ENCODE measurements around the gene LINGO4.

LINGO4 gene

DNA sequence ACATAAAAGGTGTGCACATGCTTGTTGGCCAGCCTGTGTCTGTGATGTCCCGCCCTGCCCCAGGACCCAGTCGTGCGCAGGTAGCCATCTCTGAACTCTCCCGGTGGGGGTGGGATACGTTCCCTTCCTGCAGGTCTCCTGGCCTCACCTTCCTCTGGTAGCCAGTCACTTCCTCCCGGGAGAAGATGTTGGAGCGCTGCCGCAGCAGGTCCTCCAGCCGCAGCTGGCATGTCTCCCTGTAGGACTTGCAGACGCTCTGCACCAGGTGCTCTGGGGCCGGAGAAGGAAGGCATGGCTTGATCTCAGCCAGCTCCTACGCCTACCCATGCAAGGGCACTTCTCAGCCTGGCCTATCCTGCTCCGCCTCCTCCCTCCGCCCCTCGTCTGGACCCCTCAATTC is 9.2 kb upstream of the LINGO4 start:
- DNase-seq, result no peak
- ATAC-seq, result no peak
- H3K27me3 Mint-ChIP-seq, result peaks cover 3% of the 10 kb centered on the region
- peaks cover 18% of the 10 kb centered on the region for H3K4me1 Mint-ChIP-seq
- no peaks in the 10 kb centered on the region for H3K9me3 Mint-ChIP-seq
- peaks cover 2% of the 10 kb centered on the region for H3K36me3 Mint-ChIP-seq (ENCODE audit: low read depth)
- no peak overlapping the region for H3K27ac Mint-ChIP-seq
- no peak overlapping the region for H3K4me3 Mint-ChIP-seq

DNA sequence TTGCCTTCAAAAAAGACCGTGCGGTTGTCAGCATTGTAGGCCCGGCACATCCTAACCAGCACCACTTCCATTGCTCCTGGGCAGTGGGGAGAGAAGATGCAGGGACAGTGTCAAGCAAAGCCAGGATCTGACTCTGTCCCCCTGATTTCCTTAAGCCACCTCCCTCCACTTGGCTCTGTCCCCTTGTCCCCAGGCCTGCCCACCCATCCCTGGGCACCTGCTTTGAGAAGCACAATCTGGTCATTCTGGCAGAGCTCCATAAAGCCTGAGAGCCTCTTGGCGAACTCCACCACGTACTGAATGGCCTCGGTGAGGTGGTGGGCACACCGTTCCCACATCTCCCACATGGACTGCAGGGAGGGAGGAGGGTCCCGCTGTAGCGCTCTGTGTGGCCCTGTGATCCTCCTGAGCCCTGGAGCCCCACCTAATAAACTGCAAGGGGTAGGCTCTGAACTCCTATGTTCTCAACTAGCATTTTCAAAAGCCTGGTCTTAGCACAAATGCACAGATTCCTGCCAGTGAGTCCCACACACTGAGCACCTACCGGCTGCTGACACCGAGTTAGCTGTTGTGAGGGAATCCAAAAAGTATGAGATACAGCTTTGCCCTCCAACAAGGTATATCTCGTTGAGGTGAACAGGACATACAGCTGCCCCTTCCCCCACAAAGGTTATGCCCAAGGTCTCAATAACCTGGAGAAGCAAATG is 8.2 kb upstream of the LINGO4 start:
- Mint-ChIP-seq H3K36me3 (ENCODE audit: low read depth) (peaks cover 2% of the 10 kb centered on the region), H3K9me3 (no peaks in the 10 kb centered on the region), H3K4me3 (no peak overlapping the region), H3K4me1 (peaks cover 18% of the 10 kb centered on the region), H3K27ac (no peak overlapping the region), H3K27me3 (peaks cover 3% of the 10 kb centered on the region)
- DNase-seq, result no peak
- ATAC-seq, result no peak

DNA sequence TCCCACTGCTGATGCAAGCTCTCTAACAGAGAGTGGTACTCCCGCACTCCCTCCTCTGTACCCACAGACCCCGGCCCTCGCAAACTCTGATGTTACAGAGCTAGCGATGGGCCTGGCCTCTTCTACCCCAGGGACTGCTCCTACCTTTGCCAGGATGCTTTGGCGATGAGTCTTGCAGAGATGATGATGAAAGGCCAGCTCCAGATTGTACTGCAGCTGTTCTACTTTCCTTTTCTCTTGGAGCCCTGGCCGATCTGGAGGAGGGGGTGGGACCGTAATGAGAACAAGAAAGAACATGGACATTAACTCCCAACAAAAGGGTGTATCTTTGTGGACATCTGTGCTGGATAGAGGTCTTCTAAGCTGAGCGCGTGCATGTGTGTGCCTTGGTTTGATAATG is 6.0 kb upstream of the LINGO4 start:
- DNase-seq (no peak), ATAC-seq (no peak)
- Mint-ChIP-seq H3K36me3 (ENCODE audit: low read depth) (no peaks in the 10 kb centered on the region), H3K9me3 (no peaks in the 10 kb centered on the region), H3K27me3 (peaks cover 1% of the 10 kb centered on the region), H3K4me3 (no peak overlapping the region), H3K27ac (no peak overlapping the region), H3K4me1 (peaks cover 13% of the 10 kb centered on the region)

DNA sequence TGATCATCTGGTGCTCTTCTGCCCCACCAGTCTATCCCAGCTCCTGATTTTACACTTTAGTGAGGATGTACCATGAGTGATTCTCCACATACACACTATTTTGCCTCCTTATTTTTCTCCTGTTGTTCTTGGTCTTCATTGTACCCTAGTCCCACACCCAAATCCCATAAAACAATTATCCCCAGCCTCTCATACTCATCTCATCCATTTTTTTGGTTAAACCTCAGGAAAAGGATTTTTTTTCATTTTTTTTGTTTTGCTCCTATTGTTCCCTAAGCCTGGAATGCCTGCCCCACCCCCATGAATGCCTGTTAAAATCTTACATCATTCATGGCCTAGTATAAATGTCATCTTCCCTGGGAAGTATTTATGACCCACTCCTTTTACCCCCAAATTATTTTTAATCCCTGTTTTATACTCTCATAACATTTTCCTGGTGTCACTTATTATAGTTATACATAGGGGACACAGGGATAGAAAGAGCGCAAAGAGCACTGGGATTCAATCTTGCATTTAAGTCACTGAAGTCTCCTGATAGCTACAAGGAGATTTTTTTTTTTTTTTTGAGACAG is 4.9 kb upstream of the LINGO4 start:
- H3K27me3 Mint-ChIP-seq, result no peaks in the 10 kb centered on the region
- no peaks in the 10 kb centered on the region for H3K9me3 Mint-ChIP-seq
- H3K27ac Mint-ChIP-seq, result no peak overlapping the region
- no peak for ATAC-seq
- DNase-seq, result no peak
- H3K4me3 Mint-ChIP-seq, result no peak overlapping the region
- peaks cover 3% of the 10 kb centered on the region for H3K4me1 Mint-ChIP-seq
- H3K36me3 Mint-ChIP-seq (ENCODE audit: low read depth), result no peaks in the 10 kb centered on the region

DNA sequence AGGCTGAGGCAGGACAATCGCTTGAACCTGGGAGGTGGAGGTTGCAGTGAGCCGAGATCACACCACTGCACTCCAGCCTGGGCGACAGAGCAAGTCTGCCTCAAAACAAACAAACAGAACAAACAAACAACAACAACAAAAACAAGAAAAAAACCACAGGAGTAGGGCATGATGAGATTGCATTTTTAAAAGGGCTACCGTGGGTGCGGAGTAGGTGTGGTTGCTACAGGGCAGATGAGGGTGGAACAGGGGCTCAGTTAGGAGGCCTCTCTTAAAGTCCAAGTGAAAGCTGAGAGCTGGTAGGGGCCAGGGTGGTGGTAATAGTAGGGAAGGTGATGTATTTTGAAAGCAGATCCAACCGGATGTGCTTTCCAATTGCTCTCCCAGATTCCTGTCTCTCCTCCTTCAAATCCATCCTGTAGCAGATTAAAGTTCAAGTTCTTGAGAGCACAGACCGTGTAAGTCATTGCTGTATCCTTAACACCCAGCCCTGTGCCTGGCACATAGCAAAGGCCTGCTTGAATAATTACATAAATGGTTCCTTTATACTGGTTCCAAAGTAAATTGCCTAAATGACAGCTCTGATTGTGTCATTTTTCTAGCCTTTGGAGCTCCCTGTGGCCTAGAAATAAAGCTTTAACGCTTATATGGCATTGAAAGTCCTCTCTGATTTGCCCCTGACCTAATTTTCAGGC is 4.2 kb upstream of the LINGO4 start:
- DNase-seq, result no peak
- Mint-ChIP-seq H3K9me3 (no peaks in the 10 kb centered on the region), H3K4me1 (no peaks in the 10 kb centered on the region), H3K4me3 (no peak overlapping the region), H3K36me3 (ENCODE audit: low read depth) (no peaks in the 10 kb centered on the region), H3K27me3 (no peaks in the 10 kb centered on the region), H3K27ac (no peak overlapping the region)
- ATAC-seq, result no peak

DNA sequence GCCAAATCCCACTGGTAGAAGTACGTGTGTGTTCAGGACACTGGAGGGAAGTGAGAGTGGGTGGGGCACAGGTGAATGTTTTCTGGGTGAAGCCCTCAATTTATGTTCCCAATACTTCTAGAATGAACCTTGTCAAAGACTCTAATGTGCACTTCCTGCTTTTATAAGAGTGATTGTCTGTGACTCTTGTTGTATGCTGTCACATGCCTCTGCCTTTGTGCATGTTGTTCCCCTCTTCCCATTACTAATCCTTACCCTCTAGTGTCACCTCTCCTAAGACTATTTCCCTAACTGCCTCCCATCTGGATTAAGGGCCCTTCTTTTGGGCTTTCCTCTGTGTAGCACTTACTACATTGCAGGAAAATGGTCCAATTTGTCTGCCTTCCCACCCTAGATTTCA is 2.5 kb upstream of the LINGO4 start:
- Mint-ChIP-seq H3K36me3 (ENCODE audit: low read depth) (no peaks in the 10 kb centered on the region), H3K4me3 (no peak overlapping the region), H3K27me3 (no peaks in the 10 kb centered on the region), H3K4me1 (no peaks in the 10 kb centered on the region), H3K9me3 (no peaks in the 10 kb centered on the region), H3K27ac (no peak overlapping the region)
- DNase-seq, result no peak
- no peak for ATAC-seq

DNA sequence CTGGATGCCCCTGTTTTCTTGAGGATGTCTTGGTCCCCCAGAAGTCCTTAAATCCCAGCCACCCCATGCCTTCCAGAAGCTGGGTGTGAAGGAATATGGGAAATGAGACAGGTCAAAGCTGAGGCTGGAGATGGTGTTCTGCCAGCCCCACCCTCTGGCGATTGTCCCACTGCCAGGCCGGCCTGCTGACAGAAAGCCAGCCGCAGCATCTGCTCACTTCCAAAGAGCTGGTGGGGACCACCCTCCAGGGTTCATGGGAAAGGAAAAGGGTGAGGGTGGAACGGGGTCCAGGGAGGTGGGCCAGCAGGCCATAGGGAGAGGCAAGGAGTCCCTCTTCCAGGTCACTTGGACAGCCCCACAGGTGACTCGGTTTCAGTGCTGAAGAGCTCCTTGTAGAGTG is 1.9 kb upstream of the LINGO4 start:
- no peak overlapping the region for H3K27ac Mint-ChIP-seq
- DNase-seq, result no peak

DNA sequence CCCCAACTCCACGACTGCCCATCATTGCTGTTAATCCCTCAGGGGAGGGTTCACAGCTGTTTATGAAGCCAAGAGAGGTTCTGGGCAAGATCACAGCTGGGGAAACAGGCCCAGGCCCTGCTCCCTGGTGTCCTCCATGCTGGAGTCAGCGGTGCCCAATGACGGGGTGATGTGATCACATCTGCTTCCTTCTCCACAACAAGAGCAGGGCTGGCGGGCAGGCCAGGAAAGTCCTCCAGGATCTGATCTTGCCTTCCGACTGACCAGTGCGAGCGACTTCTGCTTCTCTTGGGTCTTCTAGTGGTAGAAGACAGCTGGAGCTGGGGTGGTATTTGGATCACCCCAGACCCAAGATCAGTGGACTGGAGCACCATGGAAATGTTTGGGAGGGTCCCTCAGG is 951 bp upstream of the LINGO4 start:
- ATAC-seq, result no peak
- Mint-ChIP-seq H3K27me3 (no peaks in the 10 kb centered on the region), H3K4me1 (no peaks in the 10 kb centered on the region), H3K36me3 (ENCODE audit: low read depth) (no peaks in the 10 kb centered on the region), H3K27ac (no peak overlapping the region), H3K9me3 (no peaks in the 10 kb centered on the region), H3K4me3 (no peak overlapping the region)
- no peak for DNase-seq

More for the DNA sequence above, 1.9 kb upstream of the LINGO4 start:
- no peak for ATAC-seq
- Mint-ChIP-seq H3K27me3 (no peaks in the 10 kb centered on the region), H3K4me3 (no peak overlapping the region), H3K9me3 (no peaks in the 10 kb centered on the region), H3K4me1 (no peaks in the 10 kb centered on the region), H3K36me3 (ENCODE audit: low read depth) (no peaks in the 10 kb centered on the region)

DNA sequence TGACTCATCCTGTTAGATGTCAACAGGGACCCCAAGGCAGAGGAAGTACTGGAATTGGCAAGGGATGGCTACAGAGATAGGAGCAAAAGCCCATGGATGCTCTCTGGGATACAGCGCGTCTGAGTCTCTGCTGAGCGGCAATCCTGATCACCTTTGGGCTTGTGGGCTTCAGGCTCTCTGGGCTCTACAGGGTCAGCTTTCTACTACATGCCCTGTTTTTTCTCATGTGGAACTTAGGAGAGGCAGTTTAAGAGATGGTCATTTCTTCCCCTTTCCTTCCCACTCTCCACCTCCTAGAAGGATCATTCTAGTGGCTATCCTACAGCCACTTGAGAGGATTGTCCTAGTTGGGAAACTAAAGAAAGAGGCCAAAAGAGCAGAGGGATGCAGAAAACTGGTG is 1.3 kb downstream of the LINGO4 start:
- peaks cover 4% of the 10 kb centered on the region for H3K27me3 Mint-ChIP-seq
- no peak for ATAC-seq
- peaks cover 8% of the 10 kb centered on the region for H3K4me1 Mint-ChIP-seq
- H3K36me3 Mint-ChIP-seq (ENCODE audit: low read depth), result no peaks in the 10 kb centered on the region
- no peak overlapping the region for H3K27ac Mint-ChIP-seq
- DNase-seq, result no peak
- no peak overlapping the region for H3K4me3 Mint-ChIP-seq
- no peaks in the 10 kb centered on the region for H3K9me3 Mint-ChIP-seq

DNA sequence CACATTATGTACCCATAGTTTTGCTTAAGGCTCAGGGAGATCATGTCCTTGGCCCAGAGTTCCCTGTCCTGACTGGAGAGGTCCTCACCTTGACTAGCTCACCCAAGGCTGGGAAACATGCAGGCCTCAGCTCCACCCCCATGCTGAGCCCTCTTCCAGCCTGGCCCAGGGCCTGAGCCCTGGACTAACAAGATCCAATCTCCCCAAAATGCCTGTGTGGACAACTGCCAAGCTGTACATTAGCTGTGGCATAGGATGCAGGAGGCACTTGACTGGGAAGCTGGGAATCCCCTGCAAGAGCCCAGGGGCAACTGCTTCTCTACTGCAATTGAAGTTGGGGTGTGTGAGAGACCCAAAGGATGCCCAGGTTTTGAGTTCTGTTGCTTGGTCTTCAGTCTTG is 2.1 kb downstream of the LINGO4 start:
- Mint-ChIP-seq H3K27me3 (peaks cover 4% of the 10 kb centered on the region), H3K36me3 (ENCODE audit: low read depth) (no peaks in the 10 kb centered on the region), H3K27ac (no peak overlapping the region), H3K4me3 (no peak overlapping the region), H3K9me3 (no peaks in the 10 kb centered on the region), H3K4me1 (peaks cover 8% of the 10 kb centered on the region)
- DNase-seq (no peak), ATAC-seq (no peak)

DNA sequence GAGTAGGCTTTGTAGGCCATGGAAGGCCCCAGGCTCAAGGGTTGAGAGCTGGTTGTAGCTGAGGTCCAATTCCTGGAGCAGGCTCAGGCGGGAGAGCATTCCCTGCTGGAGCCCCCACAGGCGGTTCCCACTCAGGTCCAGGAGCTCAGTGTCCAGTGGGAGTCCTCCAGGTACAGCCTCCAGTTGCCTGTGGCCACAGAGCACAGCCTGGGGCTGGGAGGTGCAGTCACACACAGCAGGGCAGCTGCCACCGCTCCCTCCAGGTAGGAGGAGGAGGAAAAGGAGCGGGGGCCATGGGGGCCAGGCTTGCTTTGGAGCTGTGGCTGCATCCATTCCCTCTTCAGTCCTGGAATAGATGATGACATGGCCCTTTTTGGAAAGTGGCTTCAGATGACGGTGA is 2.8 kb downstream of the LINGO4 start:
- Mint-ChIP-seq H3K4me1 (peaks cover 8% of the 10 kb centered on the region), H3K9me3 (no peaks in the 10 kb centered on the region), H3K4me3 (no peak overlapping the region), H3K36me3 (ENCODE audit: low read depth) (no peaks in the 10 kb centered on the region), H3K27me3 (peaks cover 4% of the 10 kb centered on the region), H3K27ac (no peak overlapping the region)
- DNase-seq (no peak), ATAC-seq (no peak)

DNA sequence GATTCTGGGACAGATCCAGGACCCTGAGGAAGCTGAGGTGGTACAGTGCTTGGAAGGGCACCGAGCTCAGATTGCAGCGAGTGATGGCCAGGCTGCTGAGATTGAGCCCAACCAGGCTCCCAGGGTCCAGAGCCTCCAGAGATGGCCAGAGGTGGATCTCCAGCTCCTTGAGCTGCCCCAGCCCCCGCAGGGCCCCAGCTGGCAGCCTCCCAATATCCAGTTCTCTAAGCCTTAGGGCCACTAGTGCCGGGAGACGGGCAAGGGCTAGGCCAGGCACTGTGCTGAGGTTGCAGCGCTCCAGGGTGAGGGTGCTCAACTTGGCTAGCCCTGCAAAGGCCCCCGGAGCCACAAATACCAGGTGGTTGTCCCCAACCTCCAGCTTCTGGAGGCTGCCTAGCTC is 3.4 kb downstream of the LINGO4 start:
- ATAC-seq, result no peak
- H3K27me3 Mint-ChIP-seq, result peaks cover 4% of the 10 kb centered on the region
- peaks cover 8% of the 10 kb centered on the region for H3K4me1 Mint-ChIP-seq
- H3K9me3 Mint-ChIP-seq, result no peaks in the 10 kb centered on the region
- H3K36me3 Mint-ChIP-seq (ENCODE audit: low read depth), result no peaks in the 10 kb centered on the region
- DNase-seq, result no peak
- H3K27ac Mint-ChIP-seq, result no peak overlapping the region
- no peak overlapping the region for H3K4me3 Mint-ChIP-seq

DNA sequence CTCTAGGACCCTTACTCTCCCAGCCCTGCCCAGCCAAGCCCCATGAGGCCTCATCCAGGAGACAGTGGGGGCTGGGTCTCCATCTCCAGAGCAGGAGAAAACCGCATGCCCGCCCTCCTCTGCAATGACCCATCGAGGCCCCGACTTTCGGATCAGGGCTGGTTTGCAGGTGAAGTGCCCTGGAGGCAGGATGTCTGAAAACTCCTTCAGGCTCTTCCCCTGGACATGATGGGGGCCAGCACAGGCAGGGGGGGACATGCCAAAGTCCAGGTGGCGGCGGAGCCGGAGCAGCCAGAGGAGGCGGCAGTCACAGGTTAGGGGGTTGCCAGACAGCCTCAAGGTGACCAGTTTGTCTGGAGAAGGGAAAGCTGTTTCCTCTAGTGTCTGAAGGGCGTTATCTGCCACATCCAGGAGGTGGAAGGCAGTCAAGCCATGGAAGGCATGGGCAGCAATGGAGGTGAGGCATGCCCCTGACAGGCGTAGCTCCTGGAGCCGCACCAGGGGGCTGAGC is 3.9 kb downstream of the LINGO4 start:
- no peak for ATAC-seq
- H3K9me3 Mint-ChIP-seq, result no peaks in the 10 kb centered on the region

DNA sequence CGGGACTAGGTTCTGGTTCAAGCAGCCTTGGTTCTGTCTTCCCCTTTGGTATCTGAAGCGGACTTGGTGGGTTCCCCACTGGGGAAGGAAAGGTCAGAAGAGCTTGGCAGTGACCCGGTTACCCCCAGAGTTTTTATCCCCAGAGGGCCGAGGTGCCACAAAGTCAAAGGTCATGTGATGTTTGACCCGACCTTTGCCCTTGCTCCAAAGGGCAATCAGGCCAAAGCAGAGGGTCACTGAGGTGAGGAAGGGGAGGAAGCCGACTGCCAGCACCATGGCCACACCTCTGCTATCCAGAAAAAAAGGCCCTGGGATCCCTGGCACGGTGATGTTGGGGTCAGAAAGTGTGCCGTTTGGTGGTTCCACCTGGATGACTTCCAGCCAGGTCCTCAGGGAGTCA is 4.4 kb downstream of the LINGO4 start:
- H3K4me3 Mint-ChIP-seq, result no peak overlapping the region
- H3K27me3 Mint-ChIP-seq, result peaks cover 4% of the 10 kb centered on the region

More for the DNA sequence above, 3.9 kb downstream of the LINGO4 start:
- Mint-ChIP-seq H3K4me3 (no peak overlapping the region), H3K36me3 (ENCODE audit: low read depth) (no peaks in the 10 kb centered on the region), H3K27ac (no peak overlapping the region), H3K4me1 (peaks cover 8% of the 10 kb centered on the region), H3K27me3 (peaks cover 4% of the 10 kb centered on the region)
- DNase-seq, result no peak

More for the DNA sequence above, 4.4 kb downstream of the LINGO4 start:
- DNase-seq (no peak), ATAC-seq (no peak)
- no peaks in the 10 kb centered on the region for H3K36me3 Mint-ChIP-seq (ENCODE audit: low read depth)
- H3K9me3 Mint-ChIP-seq, result no peaks in the 10 kb centered on the region
- H3K4me1 Mint-ChIP-seq, result peaks cover 8% of the 10 kb centered on the region
- H3K27ac Mint-ChIP-seq, result no peak overlapping the region
